ENCODE measurements around the gene GRIN2C. TPM values are rescaled to one million over a fixed set of nuclear protein-coding genes. Genes with fewer than 3 reads are reported as not detected.

GRIN2C gene
- total RNA-seq, 4 donors from 2014 or later: 0.17 to 2.5 (median 0.50) TPM

GRCh38 chr17:74803971-74804370 lies 55.7 kb downstream of the GRIN2C start:
- H3K4me1 ChIP-seq: peaks cover 0 to 5% (median 2%) of the 10 kb centered on the region in 4 donors
- no peak overlapping the region for H3K4me3 ChIP-seq
- TF ChIP-seq EP300 (IDR thresholded peaks at IDR 0.05) (no peak), CTCF (IDR thresholded peaks at IDR 0.05) (no peak), POLR2A (IDR thresholded peaks at IDR 0.05; ENCODE audit: low read depth) (no peak), POLR2AphosphoS5 (IDR thresholded peaks at IDR 0.05) (no peak)
- no peak overlapping the region for H3K27ac ChIP-seq (replicated peaks in 1 of 4)
- no peaks in the 10 kb centered on the region for H3K9me3 ChIP-seq
- H3K36me3 ChIP-seq: peaks cover 17 to 71% (median 40%) of the 10 kb centered on the region in 4 donors
- H3K27me3 ChIP-seq: no peaks in the 10 kb centered on the region
- no peak for DNase-seq (ENCODE audit: extremely low spot score)
- intact Hi-C loops (cut with DNase I): no loop called here
- WGBS: 84% methylated on average over 5 of the region's 5 CpGs

- no peak overlapping the region for H3K4me3 ChIP-seq
- no peaks in the 10 kb centered on the region for H3K9me3 ChIP-seq
- TF ChIP-seq POLR2A (IDR thresholded peaks at IDR 0.05; ENCODE audit: low read depth) (no peak), EP300 (IDR thresholded peaks at IDR 0.05) (no peak), POLR2AphosphoS5 (IDR thresholded peaks at IDR 0.05) (no peak), CTCF (IDR thresholded peaks at IDR 0.05) (no peak)
- H3K27ac ChIP-seq (replicated peaks in 1 of 4): no peak overlapping the region
- H3K4me1 ChIP-seq: peaks cover 0 to 5% (median 2%) of the 10 kb centered on the region in 4 donors
- no peak for DNase-seq (ENCODE audit: extremely low spot score)
- H3K36me3 ChIP-seq: peaks cover 19 to 71% (median 45%) of the 10 kb centered on the region in 4 donors
- WGBS: 78% methylated on average over 10 of the region's 12 CpGs
- no peaks in the 10 kb centered on the region for H3K27me3 ChIP-seq
- intact Hi-C loops (cut with DNase I): no loop called here
Observed at GRCh38 chr17:74803388-74803930, 56.2 kb downstream of the GRIN2C start.

- intact Hi-C loops (cut with DNase I): no loop called here
- Histone ChIP-seq H3K4me3 (no peak overlapping the region), H3K4me1 (peaks cover 0 to 5% (median 2%) of the 10 kb centered on the region in 4 donors), H3K9me3 (no peaks in the 10 kb centered on the region), H3K36me3 (peaks cover 29 to 72% (median 51%) of the 10 kb centered on the region in 4 donors), H3K27ac (replicated peaks in 1 of 4) (no peak overlapping the region), H3K27me3 (no peaks in the 10 kb centered on the region)
- 88% methylated on average over 8 of the region's 8 CpGs for WGBS
- TF ChIP-seq EP300 (IDR thresholded peaks at IDR 0.05): no peak
- no peak for TF ChIP-seq POLR2AphosphoS5 (IDR thresholded peaks at IDR 0.05)
- TF ChIP-seq CTCF (IDR thresholded peaks at IDR 0.05): no peak
- TF ChIP-seq POLR2A (IDR thresholded peaks at IDR 0.05; ENCODE audit: low read depth): no peak
- DNase-seq (ENCODE audit: extremely low spot score): no peak
Observed at GRCh38 chr17:74801896-74802295, 57.8 kb downstream of the GRIN2C start.

GRCh38 chr17:74800531-74800930 lies 59.2 kb downstream of the GRIN2C start:
- WGBS: 86% methylated on average over 7 of the region's 7 CpGs
- no peaks in the 10 kb centered on the region for H3K9me3 ChIP-seq
- H3K27ac ChIP-seq (replicated peaks in 1 of 4): no peak overlapping the region
- H3K4me1 ChIP-seq: peaks cover 0 to 5% (median 2%) of the 10 kb centered on the region in 4 donors
- H3K27me3 ChIP-seq: no peaks in the 10 kb centered on the region
- peaks cover 37 to 83% (median 56%) of the 10 kb centered on the region in 4 donors for H3K36me3 ChIP-seq
- intact Hi-C loops (cut with DNase I): no loop called here
- DNase-seq (ENCODE audit: extremely low spot score): no peak
- TF ChIP-seq CTCF (IDR thresholded peaks at IDR 0.05) (no peak), POLR2AphosphoS5 (IDR thresholded peaks at IDR 0.05) (no peak), EP300 (IDR thresholded peaks at IDR 0.05) (no peak), POLR2A (IDR thresholded peaks at IDR 0.05; ENCODE audit: low read depth) (no peak)
- no peak overlapping the region for H3K4me3 ChIP-seq

- no peaks in the 10 kb centered on the region for H3K9me3 ChIP-seq
- H3K27ac ChIP-seq (replicated peaks in 1 of 4): no peak overlapping the region
- H3K4me1 ChIP-seq: peaks cover 0 to 5% (median 1%) of the 10 kb centered on the region in 4 donors
- no peaks in the 10 kb centered on the region for H3K27me3 ChIP-seq
- TF ChIP-seq POLR2A (IDR thresholded peaks at IDR 0.05; ENCODE audit: low read depth) (no peak), CTCF (IDR thresholded peaks at IDR 0.05) (no peak), EP300 (IDR thresholded peaks at IDR 0.05) (no peak), POLR2AphosphoS5 (IDR thresholded peaks at IDR 0.05) (no peak)
- intact Hi-C loops (cut with DNase I): loop anchor here (5.0 to 10.0 kb wide), 2 partner anchors 53 to 156 kb away; no protein-coding TSS in a partner anchor
- H3K4me3 ChIP-seq: no peak overlapping the region
- no peak for DNase-seq (ENCODE audit: extremely low spot score)
- H3K36me3 ChIP-seq: peaks cover 36 to 91% (median 68%) of the 10 kb centered on the region in 4 donors
- 100% methylated on average over 3 of the region's 14 CpGs for WGBS
Observed at GRCh38 chr17:74799097-74799496, 60.6 kb downstream of the GRIN2C start.

Measured in esophagus muscularis mucosa (tissue), 4 donors.